SU-DHL-6 (cell line): ENCODE data around the gene CNR1.

ENCODE experiments used
- H2AFZ ChIP-seq: fragments of 200-600 bp; sonication (generic); 2 replicates; pipeline ENCODE4 v1.6.1; 2014; ENCODE audit warnings: low read depth, mild to moderate bottlenecking, moderate library complexity, mixed read lengths, antibody characterized with exemption, low read length; ENCODE audit not compliant: severe bottlenecking
- H3F3A ChIP-seq: fragments of 200-600 bp; shearing (Covaris generic); 2 replicates; pipeline ENCODE4 v1.6.0; 2016; ENCODE audit warnings: antibody characterized with exemption, mild to moderate bottlenecking; ENCODE audit not compliant: insufficient read depth
- H3K27ac ChIP-seq: fragments of 200-600 bp; sonication (generic); 2 replicates; pipeline ENCODE4 v1.5.1; 2016; ENCODE audit warnings: low read depth, mild to moderate bottlenecking, low read length, moderate library complexity, mixed read lengths
- H3K27me3 ChIP-seq: fragments of 200-600 bp; sonication (generic), shearing (Covaris generic); 2 replicates; pipeline ENCODE4 v1.6.0; 2014; ENCODE audit warnings: mild to moderate bottlenecking, low read length
- H3K36me3 ChIP-seq: fragments of 200-600 bp; sonication (generic); 2 replicates; pipeline ENCODE4 v1.6.1; 2014; ENCODE audit warnings: mild to moderate bottlenecking, low read length, mixed read lengths
- H3K4me2 ChIP-seq: fragments of 300-600, 200-600 bp; shearing (Covaris generic), sonication (generic); 2 replicates; pipeline ENCODE4 v1.6.0; 2014; ENCODE audit warnings: low read length, low read depth, mild to moderate bottlenecking; ENCODE audit not compliant: poor library complexity, severe bottlenecking
- H3K4me3 ChIP-seq: fragments of 200-600 bp; sonication (generic); 2 replicates; pipeline ENCODE4 v1.5.1; 2014; ENCODE audit warnings: antibody characterized with exemption, low read length, mild to moderate bottlenecking, mixed read lengths; ENCODE audit not compliant: insufficient read depth, poor library complexity, severe bottlenecking
- H3K79me2 ChIP-seq: fragments of 200-600 bp; sonication (generic); 2 replicates; pipeline ENCODE4 v1.6.1; 2014; ENCODE audit warnings: mild to moderate bottlenecking, low read length, moderate library complexity; ENCODE audit not compliant: insufficient read depth
- H3K9ac ChIP-seq: fragments of 200-600 bp; sonication (generic); 2 replicates; pipeline ENCODE4 v1.7.0; 2014; ENCODE audit warnings: mild to moderate bottlenecking, low read length
- H3K9me2 ChIP-seq: fragments of 200-600 bp; sonication (generic); replicated peaks from 2 replicates; pipeline ENCODE4 v1.6.1; 2014; ENCODE audit warnings: low read length; ENCODE audit not compliant: insufficient read depth
- H3K9me3 ChIP-seq: fragments of 200-600 bp; sonication (generic); 2 replicates; pipeline ENCODE4 v1.6.1; 2014; ENCODE audit warnings: low read length, mixed read lengths; ENCODE audit not compliant: insufficient read depth
- H4K20me1 ChIP-seq: fragments of 200-600 bp; sonication (generic); 2 replicates; pipeline ENCODE4 v1.6.1; 2014; ENCODE audit warnings: low read depth, mild to moderate bottlenecking, antibody characterized with exemption, low read length, moderate library complexity, mixed read lengths
- CTCF ChIP-seq: fragments of 200-600 bp; sonication (generic); IDR thresholded peaks from one replicate; pipeline ENCODE4 v1.5.1; 2017; ENCODE audit warnings: antibody characterized with exemption, mild to moderate bottlenecking, low read length, moderate library complexity; ENCODE audit not compliant: insufficient read depth, poor library complexity, severe bottlenecking
- EZH2phosphoT487 ChIP-seq: fragments of 200-600 bp; sonication (generic), shearing (Covaris generic); conservative IDR thresholded peaks from 2 replicates; pipeline ENCODE4 v1.6.1; 2018; ENCODE audit warnings: mild to moderate bottlenecking, antibody characterized with exemption, low read length, moderate library complexity, mixed read lengths

Gene CNR1

GRCh38 chr6:88115307-88115706 is 50.8 kb downstream of the CNR1 start:
- Histone ChIP-seq H3K79me2 (no peaks in the 10 kb centered on the region), H3K27ac (no peak overlapping the region), H3K9me2 (no peaks in the 10 kb centered on the region), H3K9ac (no peak overlapping the region), H3K27me3 (no peaks in the 10 kb centered on the region), H4K20me1 (no peaks in the 10 kb centered on the region), H3K4me3 (no peak overlapping the region), H3F3A (no peaks in the 10 kb centered on the region), H2AFZ (no peak overlapping the region), H3K4me2 (no peak overlapping the region), H3K36me3 (no peaks in the 10 kb centered on the region), H3K9me3 (no peaks in the 10 kb centered on the region)
- no peak for TF ChIP-seq EZH2phosphoT487
- TF ChIP-seq CTCF = no peak

- no peaks in the 10 kb centered on the region for H3K36me3 ChIP-seq
- H3K27me3 ChIP-seq = no peaks in the 10 kb centered on the region
- no peaks in the 10 kb centered on the region for H3F3A ChIP-seq
- H3K9me3 ChIP-seq = no peaks in the 10 kb centered on the region
- no peaks in the 10 kb centered on the region for H3K79me2 ChIP-seq
- no peak overlapping the region for H2AFZ ChIP-seq
- no peak for TF ChIP-seq CTCF
- TF ChIP-seq EZH2phosphoT487 = no peak
- H3K4me2 ChIP-seq = no peak overlapping the region
- no peaks in the 10 kb centered on the region for H3K9me2 ChIP-seq
- H3K27ac ChIP-seq = no peak overlapping the region
- H3K9ac ChIP-seq = no peak overlapping the region
- no peaks in the 10 kb centered on the region for H4K20me1 ChIP-seq
- no peak overlapping the region for H3K4me3 ChIP-seq
Measured at GRCh38 chr6:88114838-88115237, 51.3 kb downstream of the CNR1 start.

- Histone ChIP-seq H2AFZ (no peak overlapping the region), H3K27me3 (no peaks in the 10 kb centered on the region), H4K20me1 (no peaks in the 10 kb centered on the region), H3K36me3 (no peaks in the 10 kb centered on the region), H3K79me2 (no peaks in the 10 kb centered on the region), H3K9me3 (no peaks in the 10 kb centered on the region), H3K4me3 (no peak overlapping the region), H3K9me2 (no peaks in the 10 kb centered on the region), H3K27ac (no peak overlapping the region), H3K4me2 (no peak overlapping the region), H3K9ac (no peak overlapping the region), H3F3A (no peaks in the 10 kb centered on the region)
- no peak for TF ChIP-seq EZH2phosphoT487
- no peak for TF ChIP-seq CTCF
Measured at GRCh38 chr6:88111991-88112390, 54.2 kb downstream of the CNR1 start.
